DOHH2 (cell line): ENCODE results near the gene UMODL1.
A peak's percentile ranks its signal among the peaks of the same experiment; 100 is the strongest.

Source experiments
- H3F3A ChIP-seq: fragments of 200-600 bp; sonication (generic), shearing (Covaris generic); 2 replicates; pipeline ENCODE4 v1.6.0; 2016; ENCODE audit warnings: antibody characterized with exemption, mild to moderate bottlenecking; ENCODE audit not compliant: control insufficient read depth, insufficient read depth
- H3K27ac ChIP-seq: fragments of 200-600 bp; sonication (generic); 2 replicates; pipeline ENCODE4 v1.5.1; 2014; ENCODE audit warnings: low read depth, mild to moderate bottlenecking, low read length, moderate library complexity
- H3K27me3 ChIP-seq: fragments of 200-600 bp; sonication (generic); 2 replicates; pipeline ENCODE4 v1.6.1; 2014; ENCODE audit warnings: mild to moderate bottlenecking, low read length, mixed read lengths; ENCODE audit not compliant: control insufficient read depth
- H3K36me3 ChIP-seq: fragments of 200-600 bp; sonication (generic); 2 replicates; pipeline ENCODE4 v1.6.1; 2014; ENCODE audit warnings: mild to moderate bottlenecking, low read length, moderate library complexity, mixed read lengths; ENCODE audit not compliant: control insufficient read depth
- H3K4me1 ChIP-seq: fragments of 200-600 bp; sonication (generic); 2 replicates; pipeline ENCODE4 v1.6.1; 2014; ENCODE audit warnings: mild to moderate bottlenecking, low read length, mixed read lengths; ENCODE audit not compliant: control insufficient read depth
- H3K4me2 ChIP-seq: fragments of 200-600 bp; sonication (generic); 2 replicates; pipeline ENCODE4 v1.6.0; 2014; ENCODE audit warnings: mild to moderate bottlenecking, low read length, moderate library complexity
- H3K4me3 ChIP-seq: fragments of 200-600 bp; sonication (generic); 2 replicates; pipeline ENCODE4 v1.5.1; 2014; ENCODE audit warnings: mild to moderate bottlenecking, low read length, mixed read lengths
- H3K79me2 ChIP-seq: fragments of 200-600 bp; sonication (generic); 2 replicates; pipeline ENCODE4 v1.6.1; 2014; ENCODE audit warnings: mild to moderate bottlenecking, low read length, mixed read lengths; ENCODE audit not compliant: control insufficient read depth
- H3K9me2 ChIP-seq: fragments of 200-600 bp; sonication (generic); replicated peaks from 2 replicates; pipeline ENCODE4 v1.6.1; 2014; ENCODE audit warnings: mild to moderate bottlenecking, low read length, mixed read lengths; ENCODE audit not compliant: control insufficient read depth
- H3K9me3 ChIP-seq: fragments of 200-600 bp; sonication (generic); 2 replicates; pipeline ENCODE4 v1.6.1; 2014; ENCODE audit warnings: antibody characterized with exemption, low read length, mixed read lengths; ENCODE audit not compliant: control insufficient read depth, insufficient read depth
- H4K20me1 ChIP-seq: fragments of 200-600 bp; sonication (generic); 2 replicates; pipeline ENCODE4 v1.6.0; 2014; ENCODE audit warnings: low read depth, mild to moderate bottlenecking, antibody characterized with exemption, low read length, moderate library complexity; ENCODE audit not compliant: control insufficient read depth, insufficient read depth
- CTCF ChIP-seq: fragments of 200-600 bp; sonication (generic); IDR thresholded peaks from one replicate; pipeline ENCODE4 v1.5.1; 2014; ENCODE audit warnings: antibody characterized with exemption, mild to moderate bottlenecking, low read depth, low read length; ENCODE audit not compliant: poor library complexity, severe bottlenecking
- EZH2phosphoT487 ChIP-seq: fragments of 200-600 bp; sonication (generic); IDR thresholded peaks from 2 replicates; pipeline ENCODE4 v1.6.1; 2017; ENCODE audit warnings: borderline replicate concordance, mild to moderate bottlenecking, antibody characterized with exemption, low read length, moderate library complexity, mixed read lengths

The UMODL1 gene

GRCh38 chr21:42060166-42060565 is 11.0 kb upstream of the UMODL1 start:
- H3F3A ChIP-seq = peaks cover 36% of the 10 kb centered on the region
- H3K4me1 ChIP-seq = peaks cover 47% of the 10 kb centered on the region
- no peak overlapping the region for H3K27ac ChIP-seq
- peaks cover 2% of the 10 kb centered on the region for H3K36me3 ChIP-seq
- no peak overlapping the region for H3K4me3 ChIP-seq
- TF ChIP-seq CTCF = no peak
- TF ChIP-seq EZH2phosphoT487 = no peak
- no peaks in the 10 kb centered on the region for H4K20me1 ChIP-seq
- no peaks in the 10 kb centered on the region for H3K27me3 ChIP-seq
- H3K4me2 ChIP-seq = no peak overlapping the region
- no peaks in the 10 kb centered on the region for H3K9me2 ChIP-seq
- no peaks in the 10 kb centered on the region for H3K79me2 ChIP-seq
- no peaks in the 10 kb centered on the region for H3K9me3 ChIP-seq

DNA sequence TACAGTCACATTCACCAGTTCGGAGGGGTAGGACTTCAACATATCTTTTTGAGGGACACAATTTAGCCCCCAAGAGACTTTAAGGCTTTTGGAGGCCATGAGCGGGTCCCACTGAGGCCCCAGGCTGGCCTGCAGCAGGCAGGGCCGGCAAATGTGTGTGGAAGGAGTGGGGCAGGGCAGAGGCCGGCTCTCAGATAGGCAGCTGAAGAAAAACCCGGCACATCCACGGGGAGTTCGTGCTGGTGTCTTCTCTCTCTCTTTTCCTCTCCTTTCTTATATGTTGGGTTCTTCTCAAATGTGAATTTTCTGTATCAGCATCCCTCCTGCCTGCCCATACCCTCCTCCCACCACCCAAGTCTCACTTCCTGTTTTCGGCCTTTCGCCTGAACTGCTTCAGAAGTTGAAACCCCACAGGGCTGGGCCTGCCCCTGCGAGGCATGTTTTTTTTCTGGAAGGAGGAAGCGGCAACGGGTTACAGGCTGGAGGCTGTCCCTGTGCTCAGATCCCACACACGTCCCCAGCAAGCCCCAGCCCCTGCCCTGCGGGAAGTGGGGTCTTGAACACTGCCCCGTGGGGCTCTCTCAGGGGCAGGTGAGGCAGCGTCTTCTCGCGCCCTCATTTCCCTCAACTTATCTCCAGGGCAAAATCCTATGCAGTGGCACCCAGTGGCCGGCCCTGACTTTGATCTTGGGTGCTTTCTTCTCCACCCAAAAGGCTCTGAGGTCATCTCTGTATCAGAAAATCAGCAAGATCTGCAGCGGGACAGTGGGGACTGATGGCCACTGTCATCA is 9.7 kb upstream of the UMODL1 start:
- Histone ChIP-seq H3K4me1 (peaks cover 59% of the 10 kb centered on the region), H3K9me2 (no peaks in the 10 kb centered on the region), H3K4me3 (peak overlapping the region; percentile 90), H3F3A (peaks cover 38% of the 10 kb centered on the region), H3K36me3 (peaks cover 2% of the 10 kb centered on the region), H3K27ac (peak overlapping the region; percentile 97), H3K27me3 (no peaks in the 10 kb centered on the region), H3K9me3 (no peaks in the 10 kb centered on the region), H4K20me1 (no peaks in the 10 kb centered on the region), H3K79me2 (no peaks in the 10 kb centered on the region), H3K4me2 (peak overlapping the region; percentile 100)
- TF ChIP-seq EZH2phosphoT487 (no peak), CTCF (peak; percentile 11)

- Histone ChIP-seq H3K27ac (peak overlapping the region; percentile 97), H3K36me3 (peaks cover 2% of the 10 kb centered on the region), H3K79me2 (no peaks in the 10 kb centered on the region), H4K20me1 (no peaks in the 10 kb centered on the region), H3K4me2 (peak overlapping the region; percentile 100), H3K9me2 (no peaks in the 10 kb centered on the region), H3K4me1 (peaks cover 64% of the 10 kb centered on the region), H3K27me3 (no peaks in the 10 kb centered on the region), H3K4me3 (peak overlapping the region; percentile 90), H3F3A (peaks cover 41% of the 10 kb centered on the region), H3K9me3 (no peaks in the 10 kb centered on the region)
- TF ChIP-seq EZH2phosphoT487 = no peak
- TF ChIP-seq CTCF = peak; percentile 3
Measured at GRCh38 chr21:42061986-42062235, 9.2 kb upstream of the UMODL1 start.
